Stomach (tissue), 4 donors: Measurements from ENCODE around the gene RNPEPL1.

Experiments used
- CTCF ChIP-seq, 7 experiments: fragments of 450-650 bp in 4 of 7; fragments of 200-600 bp in 3 of 7; sonication (generic) in 3 of 7; IDR thresholded peaks; one replicate each; pipeline ENCODE4 v1.5.1; 2016 to 2019; ENCODE audit warnings: antibody characterized with exemption in 7 of 7, control low read depth in 2 of 7, mild to moderate bottlenecking in 1 of 7
- EP300 ChIP-seq: sonication (generic); formaldehyde crosslinking; IDR thresholded peaks from one replicate; pipeline ENCODE4 v1.6.1; 2017; ENCODE audit warnings: antibody characterized with exemption
- POLR2A ChIP-seq, 4 donors: fragments of 450-650 bp; IDR thresholded peaks; one replicate each; pipeline ENCODE4 v1.6.1; 2016; ENCODE audit warnings: antibody characterized with exemption in 4 of 4, control low read depth in 2 of 4, mild to moderate bottlenecking in 1 of 4, moderate library complexity in 1 of 4

DNA sequence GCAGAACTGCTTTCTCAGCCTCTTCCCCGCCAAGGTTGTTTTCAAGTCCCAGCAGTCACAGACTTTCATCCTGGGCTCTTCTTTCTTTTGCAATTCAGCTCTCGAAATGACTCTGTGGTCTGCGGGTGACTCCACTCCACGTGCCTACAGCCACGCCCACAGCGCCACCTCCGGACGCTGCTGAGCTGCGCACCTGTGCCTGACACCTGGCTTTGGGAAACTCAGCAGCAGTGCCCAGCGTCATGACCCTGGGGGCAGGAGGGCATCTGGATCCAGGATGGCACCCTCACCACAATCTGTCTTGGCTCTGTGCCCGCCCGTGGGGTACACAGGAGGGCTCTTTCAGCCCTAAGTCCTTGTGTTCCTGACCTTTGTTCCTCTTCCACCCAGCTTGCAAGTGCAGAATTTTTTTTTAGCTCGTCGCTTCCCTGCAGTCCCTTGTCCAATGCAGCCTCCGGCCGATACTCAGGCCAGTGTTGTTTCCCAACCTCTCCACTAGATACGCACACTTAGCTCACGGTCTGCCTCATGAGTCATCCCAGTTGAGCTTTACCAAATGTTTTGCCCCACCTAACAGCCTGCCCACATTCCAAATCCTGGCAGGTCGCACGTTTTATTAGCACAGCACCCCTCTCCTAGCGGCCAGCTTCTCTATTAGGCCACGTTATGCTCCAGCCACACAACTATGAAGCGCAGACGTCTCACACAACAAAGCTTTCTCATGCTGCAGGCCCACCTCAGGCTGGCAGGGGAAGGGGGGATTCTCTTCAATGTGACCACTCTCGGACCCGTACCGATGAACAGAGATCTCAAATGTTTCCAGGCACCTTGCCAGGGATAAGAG, 11.7 kb downstream of the RNPEPL1 start:
- TF ChIP-seq CTCF (IDR thresholded peaks at IDR 0.05) (peak in 4 of 7 experiments; percentile 26 to 61 (median 46)), POLR2A (IDR thresholded peaks at IDR 0.05) (no peak), EP300 (no peak)
